GM10248 (cell line): ENCODE data around the gene INSR.

ENCODE experiments used
- CTCF ChIA-PET: fragments of 300-600 bp; sonication (Branson Sonifier 250); formaldehyde crosslinking; extraction: SDS; loops from one replicate; lab custom pipeline; 2021; ENCODE audit warnings: antibody characterized with exemption; lab: Yijun Ruan, JAX
- POLR2A ChIA-PET: fragments of 350-650 bp; sonication (Branson Sonifier 250); formaldehyde crosslinking; extraction: SDS; loops from one replicate; lab custom pipeline; 2020; ENCODE audit warnings: antibody characterized with exemption; lab: Yijun Ruan, JAX
- DNase-seq: peaks from one replicate; pipeline ENCODE4 v3.0.0; 2012; ENCODE audit errors: extremely low spot score
- CTCF ChIP-seq: IDR thresholded peaks from 2 replicates; pipeline ENCODE4 v1.5.1; 2012; ENCODE audit warnings: mild to moderate bottlenecking, low read depth; ENCODE audit errors: extremely low read depth, missing control alignments, control extremely low read depth

Gene INSR

GRCh38 chr19:7292352-7292949 lies 1.8 kb downstream of the INSR start:
- TF ChIP-seq CTCF = no peak
- no peak for DNase-seq
- ChIA-PET CTCF (interaction anchor here (1.0 kb wide), 1 partner anchor 32 kb away, joined by 4 read pairs; no protein-coding TSS in a partner anchor), POLR2A (interaction anchor here (0.5 kb wide), 1 partner anchor 77 kb away, joined by 4 read pairs; no protein-coding TSS in a partner anchor)

- CTCF ChIA-PET = interaction anchor here (1.8 kb wide), 1 partner anchor 88 kb away, joined by 5 read pairs; no protein-coding TSS in a partner anchor
- no peak for DNase-seq
- POLR2A ChIA-PET = interaction anchor here (0.6 kb wide), 1 partner anchor 64 kb away, joined by 8 read pairs; no protein-coding TSS in a partner anchor
- no peak for TF ChIP-seq CTCF
These were observed 5.2 kb downstream of the INSR start for GRCh38 chr19:7288977-7289376.

DNA sequence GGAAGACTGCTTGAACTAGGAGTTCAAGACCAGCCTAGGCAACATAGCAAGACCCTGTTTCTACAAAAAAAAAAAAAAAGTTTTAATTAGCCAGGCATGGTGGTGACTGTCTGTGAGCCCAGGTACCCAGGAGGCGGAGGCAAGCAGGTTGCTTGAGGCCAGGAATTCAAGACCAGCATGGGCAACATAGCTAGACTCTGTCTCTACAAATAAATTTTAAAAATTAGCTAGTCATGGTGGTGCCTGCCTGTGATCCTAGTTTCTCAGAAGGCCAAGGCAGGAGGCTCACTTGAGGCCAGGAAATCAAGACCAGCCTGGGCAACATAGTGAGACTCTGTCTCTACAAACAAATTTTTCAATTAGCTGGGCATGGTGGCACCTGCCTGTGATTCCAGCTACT lies 6.1 kb downstream of the INSR start:
- no peak for DNase-seq
- TF ChIP-seq CTCF = no peak
- POLR2A ChIA-PET = no interaction called here
- CTCF ChIA-PET = interaction anchor here (1.1 to 1.8 kb wide), 3 partner anchors 16 to 121 kb away, joined by 4 to 5 read pairs (median 4); no protein-coding TSS in a partner anchor

DNA sequence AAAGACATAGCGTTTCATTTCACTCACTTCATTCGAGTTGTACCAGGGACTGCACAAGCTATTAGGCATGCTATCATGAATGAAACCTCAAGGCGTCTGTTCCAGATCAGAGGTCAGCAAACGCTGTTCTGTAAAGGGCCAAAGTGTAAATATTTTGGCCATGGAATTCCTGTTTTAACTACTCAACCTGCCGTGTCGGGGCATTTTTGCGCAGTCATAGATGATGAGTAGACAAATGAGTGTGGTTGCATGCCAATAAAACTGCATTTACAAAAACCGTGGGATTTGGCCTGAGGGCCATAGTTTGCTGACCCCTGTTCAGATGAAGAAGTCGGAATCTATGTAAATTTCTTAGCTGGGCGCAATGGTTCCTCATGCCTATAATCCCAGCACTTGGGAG lies 6.5 kb downstream of the INSR start:
- ChIA-PET POLR2A (interaction anchor here (0.7 kb wide), 1 partner anchor 94 kb away, joined by 5 read pairs; no protein-coding TSS in a partner anchor), CTCF (interaction anchor here (1.1 to 1.8 kb wide), 3 partner anchors 15 to 121 kb away, joined by 4 to 5 read pairs (median 4); no protein-coding TSS in a partner anchor)
- TF ChIP-seq CTCF = no peak
- DNase-seq = no peak

DNA sequence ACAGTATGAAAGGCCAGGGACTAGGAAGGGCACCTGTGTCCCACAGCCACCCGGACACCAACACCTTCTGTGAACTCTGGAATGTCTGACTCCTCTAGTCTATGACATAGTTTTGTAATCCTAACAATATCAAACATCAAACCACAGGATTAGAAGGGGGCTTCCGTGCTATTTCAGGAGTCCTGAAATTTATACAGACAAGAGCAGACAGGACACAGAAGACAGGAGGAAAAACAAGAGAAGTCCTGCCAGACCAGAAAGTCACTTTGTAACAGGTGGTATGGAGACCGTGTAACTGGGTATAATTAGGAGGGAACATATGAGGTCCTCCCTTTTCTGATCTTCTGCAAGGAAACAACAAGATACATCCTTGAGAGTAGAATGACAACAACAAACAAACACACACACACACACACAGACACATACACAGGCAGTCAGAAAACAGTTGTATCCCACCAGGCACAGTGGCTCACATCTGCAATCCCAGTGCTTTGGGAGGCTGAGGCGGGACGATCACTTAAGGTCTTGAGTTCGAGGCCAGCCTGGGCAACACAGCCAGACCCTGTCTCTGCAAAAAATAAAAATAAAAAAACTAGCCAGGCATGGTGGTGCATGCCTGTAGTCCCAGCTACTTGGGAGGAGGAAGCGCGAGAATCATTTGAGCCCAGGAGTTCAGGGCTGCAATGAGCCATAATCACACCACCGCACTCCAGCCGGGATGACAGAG lies 13.1 kb downstream of the INSR start:
- no peak for TF ChIP-seq CTCF
- POLR2A ChIA-PET = no interaction called here
- no peak for DNase-seq
- CTCF ChIA-PET = no interaction called here

DNA sequence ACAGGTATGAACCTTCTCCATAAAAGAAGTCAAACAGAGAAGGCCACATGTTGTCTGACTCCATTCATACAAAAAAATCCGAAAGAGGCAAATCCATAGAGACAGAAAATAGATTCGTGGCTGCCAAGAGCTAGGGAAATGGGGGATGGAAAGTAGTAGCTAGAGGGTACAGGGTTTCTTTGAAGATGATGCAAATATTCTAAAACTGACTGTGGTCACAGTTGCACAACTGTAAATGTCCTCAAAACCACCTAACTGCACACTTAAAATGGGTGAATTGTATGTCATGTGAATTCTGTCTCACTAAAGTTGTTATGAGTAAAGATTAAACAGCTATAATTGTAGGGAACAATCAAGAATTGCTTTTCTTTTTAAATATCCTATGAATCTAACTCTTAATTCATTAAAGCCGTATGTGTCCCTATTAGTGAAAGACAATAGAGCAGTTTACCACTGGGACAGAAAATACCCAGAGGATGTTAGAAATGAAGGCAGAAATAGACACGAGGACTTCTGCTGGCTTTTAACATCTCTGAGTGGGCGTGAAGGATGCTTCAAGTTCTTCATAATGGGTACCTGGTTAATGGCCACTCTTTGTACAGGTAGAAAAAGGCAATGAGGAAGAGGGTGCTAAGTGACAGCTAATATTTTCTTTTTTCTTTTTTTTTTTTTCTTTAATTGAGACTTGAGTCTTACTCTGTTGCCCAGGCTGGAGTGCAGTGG lies 21.2 kb downstream of the INSR start:
- CTCF ChIA-PET = interaction anchor here (0.8 to 2.8 kb wide), 10 partner anchors 8 to 163 kb away, joined by 3 to 10 read pairs (median 3); no protein-coding TSS in a partner anchor
- POLR2A ChIA-PET = no interaction called here
- DNase-seq = peak; percentile 67
- TF ChIP-seq CTCF = no peak
